Motor neuron (in vitro differentiated cells): ENCODE data around the gene MARCHF3. TPM values are rescaled to one million over a fixed set of nuclear protein-coding genes. Genes with fewer than 3 reads are reported as not detected.
"Not testable (repeated sequence)": the region's sequence is repeated elsewhere in the genome, so short reads cannot be mapped to it uniquely, and the experiment has no call there.

Source experiments
- ATAC-seq, 8 experiments: fragments of 200-7000 bp; cut with Tn5 transposase; replicated peaks in 6 of 8; 2 replicates each; pipeline ENCODE4 v1.8.0; 2021; ENCODE audit warnings: mild to moderate bottlenecking in 8 of 8, moderate library complexity in 8 of 8
- H3K27ac ChIP-seq, 2 donors: fragments of 250-450 bp; sonication (Bioruptor Pico); 2 replicates each; pipeline ENCODE4 v1.9.0; 2021; ENCODE audit warnings: antibody characterized with exemption in 2 of 2, mild to moderate bottlenecking in 2 of 2, moderate library complexity in 1 of 2
- H3K4me1 ChIP-seq, 2 donors: fragments of 250-450 bp; sonication (Bioruptor Pico); replicated peaks in 1 of 2; 2 replicates each; pipeline ENCODE4 v1.6.1; 2021; ENCODE audit warnings: antibody characterized with exemption in 2 of 2, mild to moderate bottlenecking in 2 of 2, moderate library complexity in 1 of 2
- H3K4me3 ChIP-seq, 5 donors: fragments of 250-450 bp; sonication (Bioruptor Pico); 2 replicates each; pipeline ENCODE4 v1.9.0; 2021; ENCODE audit warnings: antibody characterized with exemption in 5 of 5, mild to moderate bottlenecking in 5 of 5, moderate library complexity in 4 of 5
- WGBS, 10 experiments: fragments of 450-650 bp; shearing (Covaris generic); methylation state at CpG; one replicate each; pipeline ENCODE4 v1.0.0; 2022; 5-methylcytosine and 5-hydroxymethylcytosine counted together
- in situ Hi-C, 9 experiments: fragments of 400-800 bp; cut with MboI; loops; one replicate each; pipeline ENCODE4 v1.15.0; 2021; ENCODE audit warnings: low sequenced_read_pairs in 9 of 9, low pct_unique_long_range_greater_than_20kb in 2 of 9; ENCODE audit not compliant: unreplicated experiment in 9 of 9
- total RNA-seq, 8 experiments: library from RNA; unstranded; fragments of 300-600 nt; gene quantifications; 2 replicates each; pipeline versions ENCODE4 v1.2.3 to v1.2.4, GENCODE V29; 2022

Gene MARCHF3
- total RNA-seq, 8 experiments from 2014 or later: 2.4 to 21.4 (median 4.4) TPM

GRCh38 chr5:126948453-126948852 is 81.9 kb downstream of the MARCHF3 start:
- H3K27ac ChIP-seq: no peak overlapping the region
- WGBS, 10 experiments: 80 to 100% (median 93%) methylated on average over 1 to 6 of the region's 6 CpGs; no CpG with 5 or more reads in 4 of the 10 experiments
- in situ Hi-C loops: no loop called here
- H3K4me1 ChIP-seq: peaks cover 6 to 9% of the 10 kb centered on the region in 2 donors
- H3K4me3 ChIP-seq: no peak overlapping the region
- ATAC-seq: no peak

GRCh38 chr5:126948011-126948355 is 82.4 kb downstream of the MARCHF3 start:
- peak in 1 of 8 experiments; percentile 45 for ATAC-seq
- 70 to 92% (median 87%) methylated on average over 2 to 3 of the region's 3 CpGs; no CpG with 5 or more reads in 3 of the 10 experiments for WGBS, 10 experiments
- Histone ChIP-seq H3K4me3 (no peak overlapping the region), H3K27ac (no peak overlapping the region), H3K4me1 (peaks cover 6 to 9% of the 10 kb centered on the region in 2 donors)
- in situ Hi-C loops: no loop called here

- H3K4me3 ChIP-seq: no peak overlapping the region
- H3K27ac ChIP-seq: no peak overlapping the region
- WGBS, 10 experiments: 18 to 85% (median 64%) methylated on average over 1 to 5 of the region's 5 CpGs; no CpG with 5 or more reads in 1 of the 10 experiments
- peak in 4 of 8 experiments; percentile 20 to 44 (median 34) for ATAC-seq
- peaks cover 6 to 9% of the 10 kb centered on the region in 2 donors for H3K4me1 ChIP-seq
- in situ Hi-C loops: no loop called here
These were observed 83.0 kb downstream of the MARCHF3 start for GRCh38 chr5:126947146-126948010.

GRCh38 chr5:126942908-126943307 is 87.5 kb downstream of the MARCHF3 start:
- peak in 1 of 8 experiments; percentile 22 for ATAC-seq
- in situ Hi-C loops, H3K4me3 ChIP-seq, H3K27ac ChIP-seq: not testable (repeated sequence)
- peaks cover 9 to 14% of the 10 kb centered on the region in 2 donors for H3K4me1 ChIP-seq
- WGBS, 10 experiments: 53 to 100% (median 90%) methylated on average over 1 to 3 of the region's 4 CpGs; no CpG with 5 or more reads in 3 of the 10 experiments

DNA sequence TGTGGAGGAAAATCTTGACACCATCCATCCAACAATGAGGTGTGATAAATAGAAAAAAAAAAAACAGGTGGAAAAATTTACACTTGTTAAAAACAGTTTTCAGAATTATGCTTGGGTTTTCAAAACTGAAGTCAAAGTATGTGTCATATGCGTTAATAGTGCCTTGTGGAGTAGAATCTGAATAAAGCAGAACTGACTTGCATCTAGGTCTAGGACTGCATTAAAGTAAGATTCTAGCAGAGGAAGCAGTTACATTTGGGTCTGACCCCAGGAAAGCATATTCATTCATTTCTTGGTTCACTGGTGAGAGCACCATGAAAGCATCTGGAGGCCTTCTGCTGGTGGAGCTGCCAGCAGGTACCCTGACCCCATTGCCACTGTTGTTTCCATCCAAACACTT is 89.0 kb downstream of the MARCHF3 start:
- in situ Hi-C loops: no loop called here
- H3K27ac ChIP-seq: no peak overlapping the region
- 57 to 100% (median 95%) methylated on average over 1 of the region's 1 CpG; no CpG with 5 or more reads in 2 of the 10 experiments for WGBS, 10 experiments
- H3K4me3 ChIP-seq: no peak overlapping the region
- ATAC-seq: no peak
- H3K4me1 ChIP-seq: peaks cover 0 to 8% of the 10 kb centered on the region in 2 donors

- 66 to 100% (median 86%) methylated on average over 1 to 5 of the region's 5 CpGs for WGBS, 10 experiments
- in situ Hi-C loops: no loop called here
- Histone ChIP-seq H3K4me1 (peaks cover 0 to 8% of the 10 kb centered on the region in 2 donors), H3K4me3 (no peak overlapping the region), H3K27ac (no peak overlapping the region)
- no peak for ATAC-seq
These were observed 90.5 kb downstream of the MARCHF3 start for GRCh38 chr5:126939887-126940286.

GRCh38 chr5:126938466-126938865 is 91.9 kb downstream of the MARCHF3 start:
- peak in 2 of 8 experiments; percentile 48 to 76 for ATAC-seq
- no peak overlapping the region for H3K4me3 ChIP-seq
- in situ Hi-C loops: no loop called here
- H3K4me1 ChIP-seq: peaks cover 0 to 8% of the 10 kb centered on the region in 2 donors
- H3K27ac ChIP-seq: no peak overlapping the region

DNA sequence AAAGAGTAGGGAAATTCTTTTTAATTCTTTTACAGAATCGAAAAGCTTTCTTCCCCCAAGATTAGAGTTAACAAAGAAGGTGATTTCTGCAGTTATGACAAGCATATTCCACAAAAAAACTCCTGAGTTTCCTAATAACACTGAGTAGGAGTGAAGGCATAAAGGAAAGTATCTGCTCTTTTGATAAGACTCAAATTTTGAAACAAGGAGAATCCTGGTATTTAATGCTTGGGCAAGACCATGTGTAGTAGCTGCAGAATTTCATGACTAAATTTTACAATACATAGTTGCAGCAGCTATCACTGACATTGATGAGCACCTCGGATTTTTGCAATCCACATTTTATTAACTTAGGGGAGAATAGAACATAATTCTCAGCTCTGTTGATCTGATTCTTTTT is 92.6 kb downstream of the MARCHF3 start:
- Histone ChIP-seq H3K4me3 (no peak overlapping the region), H3K27ac (no peak overlapping the region), H3K4me1 (peaks cover 0 to 8% of the 10 kb centered on the region in 2 donors)
- ATAC-seq: no peak
- 33 to 100% (median 83%) methylated on average over 1 to 2 of the region's 2 CpGs for WGBS, 10 experiments
- in situ Hi-C loops: no loop called here

DNA sequence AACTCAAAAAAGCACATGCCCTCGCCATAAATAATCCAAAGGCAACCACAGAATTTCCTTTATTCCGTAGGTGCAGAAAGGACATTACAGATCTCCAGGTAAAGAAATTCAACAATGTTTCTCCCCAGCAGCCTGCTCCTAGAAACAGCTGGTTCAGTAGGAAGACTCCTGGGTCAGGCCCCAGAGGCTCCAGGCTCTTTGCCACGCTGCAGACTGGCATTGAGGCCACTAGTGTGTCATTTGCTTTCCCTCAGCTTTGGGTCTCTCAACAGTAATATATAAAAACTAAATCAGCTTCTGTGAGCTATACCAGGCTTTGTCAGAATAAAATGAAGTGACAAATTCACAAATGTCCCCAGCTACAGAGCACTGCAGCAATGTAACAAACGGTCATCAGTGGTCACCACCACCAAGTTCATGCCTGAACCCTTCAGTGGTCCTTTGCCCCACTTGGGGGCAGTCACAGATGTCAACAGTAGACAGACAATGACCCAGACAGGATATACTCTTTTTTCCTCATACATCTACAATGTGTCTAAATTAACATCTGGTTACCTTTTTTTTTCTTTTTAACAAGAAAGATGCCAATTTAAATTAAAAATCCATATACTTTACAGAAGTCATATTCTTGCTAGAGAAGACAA is 93.5 kb downstream of the MARCHF3 start:
- Histone ChIP-seq H3K4me1 (peaks cover 5 to 12% of the 10 kb centered on the region in 2 donors), H3K27ac (no peak overlapping the region), H3K4me3 (no peak overlapping the region)
- 62 to 100% (median 100%) methylated on average over 1 to 4 of the region's 4 CpGs; no CpG with 5 or more reads in 1 of the 10 experiments for WGBS, 10 experiments
- in situ Hi-C loops: no loop called here
- no peak for ATAC-seq

DNA sequence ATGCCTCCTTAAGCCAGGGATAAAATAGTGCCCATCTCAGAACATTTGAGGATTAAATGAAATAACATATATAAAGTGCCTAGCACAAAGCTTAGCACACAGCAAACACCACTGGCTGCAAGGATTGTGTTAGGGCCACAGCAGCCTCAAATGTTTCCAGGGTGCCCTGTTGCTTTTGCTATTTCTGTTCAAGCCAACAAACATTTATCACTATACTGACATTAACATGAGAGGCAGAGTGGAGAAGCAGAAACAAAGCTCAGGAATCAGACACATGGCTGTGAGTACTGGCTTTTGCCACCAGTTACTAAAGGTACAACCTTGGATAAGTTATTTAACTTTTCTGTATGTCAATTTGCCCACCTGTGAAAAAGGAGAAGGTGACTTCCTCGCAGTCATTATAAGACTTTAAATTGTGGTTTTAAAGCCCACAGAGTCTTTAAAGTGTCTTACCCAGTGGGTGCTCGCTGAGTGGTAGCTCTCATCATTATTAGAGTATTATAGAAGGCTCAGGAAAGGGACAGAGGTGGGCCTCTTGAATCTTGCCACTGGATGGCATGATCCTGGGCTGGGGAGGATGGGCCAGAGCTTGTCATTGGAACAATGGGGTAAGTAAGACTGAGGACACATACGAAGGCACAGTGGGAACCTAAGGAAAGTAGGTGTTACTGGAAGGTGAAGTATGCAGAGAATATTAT is 98.2 kb downstream of the MARCHF3 start:
- Histone ChIP-seq H3K27ac (no peak overlapping the region), H3K4me3 (no peak overlapping the region), H3K4me1 (peaks cover 8 to 14% of the 10 kb centered on the region in 2 donors)
- WGBS, 10 experiments: 60 to 100% (median 85%) methylated on average over 1 to 3 of the region's 3 CpGs; no CpG with 5 or more reads in 1 of the 10 experiments
- ATAC-seq: peak in 5 of 8 experiments; percentile 37 to 99 (median 56)
- in situ Hi-C loops: no loop called here

GRCh38 chr5:126928041-126928440 is 102.3 kb downstream of the MARCHF3 start:
- in situ Hi-C loops: no loop called here
- 38 to 96% (median 79%) methylated on average over 1 to 3 of the region's 3 CpGs; no CpG with 5 or more reads in 2 of the 10 experiments for WGBS, 10 experiments
- peaks cover 8 to 14% of the 10 kb centered on the region in 2 donors for H3K4me1 ChIP-seq
- H3K4me3 ChIP-seq: no peak overlapping the region
- H3K27ac ChIP-seq: no peak overlapping the region
- ATAC-seq: peak in 1 of 8 experiments; percentile 32

DNA sequence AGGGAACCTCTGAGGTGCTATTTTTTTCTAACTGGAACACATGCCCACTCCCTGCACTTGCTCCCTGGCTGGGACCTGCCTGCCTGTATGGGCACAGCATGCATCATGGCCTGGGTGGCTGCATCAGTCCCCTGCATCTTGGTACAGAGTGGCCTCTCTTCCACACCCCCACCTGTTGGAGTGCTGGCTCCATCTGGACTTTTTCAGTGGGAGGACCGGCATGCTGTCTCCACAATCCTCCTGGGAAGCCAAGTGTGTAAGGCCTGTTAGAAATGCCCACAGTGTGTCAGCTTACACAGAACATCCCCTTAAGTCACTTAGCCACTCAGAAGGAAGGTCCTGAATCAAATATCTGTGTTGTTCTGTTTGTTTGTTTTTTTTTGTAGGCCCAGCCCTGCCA is 102.9 kb downstream of the MARCHF3 start:
- in situ Hi-C loops: no loop called here
- 67 to 100% (median 80%) methylated on average over 1 of the region's 1 CpG; no CpG with 5 or more reads in 7 of the 10 experiments for WGBS, 10 experiments
- no peak for ATAC-seq
- no peak overlapping the region for H3K4me3 ChIP-seq
- peaks cover 8 to 14% of the 10 kb centered on the region in 2 donors for H3K4me1 ChIP-seq
- H3K27ac ChIP-seq: no peak overlapping the region

- WGBS, 10 experiments: 30 to 79% (median 57%) methylated on average over 1 to 2 of the region's 2 CpGs; no CpG with 5 or more reads in 3 of the 10 experiments
- H3K4me1 ChIP-seq: peaks cover 12 to 20% of the 10 kb centered on the region in 2 donors
- in situ Hi-C loops: no loop called here
- peak in 2 of 8 experiments; percentile 37 to 73 for ATAC-seq
- H3K4me3 ChIP-seq: no peak overlapping the region
- H3K27ac ChIP-seq: no peak overlapping the region
These were observed 104.2 kb downstream of the MARCHF3 start for GRCh38 chr5:126926187-126926586.
